Mucosa of descending colon (tissue), 3 donors: Measurements from ENCODE around the gene MAP1S. TPM values are rescaled to one million over a fixed set of nuclear protein-coding genes. Genes with fewer than 3 reads are reported as not detected.

Source experiments
- ATAC-seq: fragments of 200-7000 bp; cut with Tn5 transposase; one replicate; pipeline ENCODE4 v1.9.1; 2020; ENCODE audit warnings: mild to moderate bottlenecking, moderate library complexity
- DNase-seq, 3 donors: peaks; one replicate each; pipeline ENCODE4 v3.0.0-alpha.2; 2020
- H3K36me3 ChIP-seq: fragments of 200-600 bp; one replicate; pipeline ENCODE4 v1.8.0; 2021; ENCODE audit warnings: low read depth, mild to moderate bottlenecking
- H3K4me1 ChIP-seq: fragments of 200-600 bp; one replicate; pipeline ENCODE4 v1.8.0; 2021; ENCODE audit warnings: low read depth, mild to moderate bottlenecking
- H3K4me3 ChIP-seq: fragments of 200-600 bp; one replicate; pipeline ENCODE4 v1.8.0; 2021; ENCODE audit warnings: mild to moderate bottlenecking
- H3K9me3 ChIP-seq: fragments of 200-600 bp; one replicate; pipeline ENCODE4 v1.8.0; 2021; ENCODE audit warnings: mild to moderate bottlenecking
- intact Hi-C, 2 donors: fragments of 100-400 bp; cut with DNase I in 1 of 2; cut with micrococcal nuclease in 1 of 2; formaldehyde crosslinking; loops; one replicate each; pipeline versions ENCODE4 v1.11.0 to v1.11.1; 2022; cut with DNase I, micrococcal nuclease
- total RNA-seq, 3 donors: library from RNA; stranded (reverse); fragmentation: NEBNext Ultra II Directional in 2 of 3; extraction: Animal tissue kit (Norgen Biotek cat#: 25700) in 2 of 3; gene quantifications; one replicate each; pipeline versions ENCODE4 v1.2.1 to v1.2.4, GENCODE V29; 2021 to 2023
- TF ChIP-seq, protein P1 (sequence below): fragments of 200-600 bp; IDR thresholded peaks from one replicate; pipeline ENCODE4 v1.8.0; 2022; ENCODE audit warnings: antibody characterized with exemption, mild to moderate bottlenecking
- donor health status: DM: no; HTN: no; CAD: no; lungs with moderate emphysema.
- donor health status: DM: no; HTN: no; CAD: no.
- donor health status: DM: no; HTN: yes; CAD: no.

MAP1S gene
- total RNA-seq, 3 donors from 2014 or later: 42.2 to 57.2 (median 44.7) TPM

DNA sequence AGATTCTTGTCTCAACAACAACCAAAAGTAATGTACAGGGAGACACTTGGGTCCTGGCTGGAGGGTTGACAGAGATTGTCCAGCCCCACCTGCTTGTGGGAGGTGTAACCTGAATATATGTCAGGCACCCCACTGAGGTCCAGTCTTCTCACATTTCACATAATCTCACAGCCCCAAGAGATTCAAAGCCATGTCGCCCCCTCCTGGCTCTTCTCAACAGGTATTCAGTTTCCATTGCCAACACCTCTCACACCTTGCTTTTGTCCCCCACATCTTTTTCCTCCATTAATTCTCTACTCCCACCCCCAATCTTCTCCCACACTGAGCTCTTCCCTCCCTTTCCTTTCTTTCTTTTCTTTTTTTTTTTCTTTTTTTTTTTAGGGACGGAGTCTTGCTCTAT, 42.3 kb upstream of the MAP1S start:
- intact Hi-C loops: no loop called here
- Histone ChIP-seq H3K4me1 (no peaks in the 10 kb centered on the region), H3K36me3 (no peaks in the 10 kb centered on the region), H3K9me3 (no peaks in the 10 kb centered on the region), H3K4me3 (no peak overlapping the region)
- peak in 1 of 3 donors; percentile 8 for DNase-seq
- ATAC-seq: no peak
- TF ChIP-seq, protein P1, sequence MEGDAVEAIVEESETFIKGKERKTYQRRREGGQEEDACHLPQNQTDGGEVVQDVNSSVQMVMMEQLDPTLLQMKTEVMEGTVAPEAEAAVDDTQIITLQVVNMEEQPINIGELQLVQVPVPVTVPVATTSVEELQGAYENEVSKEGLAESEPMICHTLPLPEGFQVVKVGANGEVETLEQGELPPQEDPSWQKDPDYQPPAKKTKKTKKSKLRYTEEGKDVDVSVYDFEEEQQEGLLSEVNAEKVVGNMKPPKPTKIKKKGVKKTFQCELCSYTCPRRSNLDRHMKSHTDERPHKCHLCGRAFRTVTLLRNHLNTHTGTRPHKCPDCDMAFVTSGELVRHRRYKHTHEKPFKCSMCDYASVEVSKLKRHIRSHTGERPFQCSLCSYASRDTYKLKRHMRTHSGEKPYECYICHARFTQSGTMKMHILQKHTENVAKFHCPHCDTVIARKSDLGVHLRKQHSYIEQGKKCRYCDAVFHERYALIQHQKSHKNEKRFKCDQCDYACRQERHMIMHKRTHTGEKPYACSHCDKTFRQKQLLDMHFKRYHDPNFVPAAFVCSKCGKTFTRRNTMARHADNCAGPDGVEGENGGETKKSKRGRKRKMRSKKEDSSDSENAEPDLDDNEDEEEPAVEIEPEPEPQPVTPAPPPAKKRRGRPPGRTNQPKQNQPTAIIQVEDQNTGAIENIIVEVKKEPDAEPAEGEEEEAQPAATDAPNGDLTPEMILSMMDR: no peak

DNA sequence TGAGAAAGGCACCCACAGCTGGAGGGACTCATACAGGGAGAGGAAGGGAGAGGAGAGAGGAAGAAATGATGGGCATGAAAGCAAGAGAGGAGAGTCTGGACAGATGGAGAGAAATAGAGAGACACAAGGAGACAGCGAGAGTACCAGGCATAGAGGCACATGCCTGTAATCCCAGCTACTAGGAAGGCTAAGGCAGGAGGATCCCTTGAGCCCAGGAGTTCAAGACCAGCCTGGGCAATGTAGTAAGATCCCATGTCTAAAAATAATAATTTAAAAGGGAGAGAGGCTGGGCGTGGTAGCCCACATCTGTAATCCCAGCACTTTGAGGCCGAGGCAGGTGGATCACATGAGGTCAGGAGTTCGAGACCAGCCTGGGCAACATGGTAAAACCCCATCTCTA, 40.4 kb upstream of the MAP1S start:
- no peak overlapping the region for H3K4me3 ChIP-seq
- intact Hi-C loops: no loop called here
- ATAC-seq (no peak), DNase-seq (no peak)
- TF ChIP-seq, protein P1: no peak
- H3K4me1 ChIP-seq: no peaks in the 10 kb centered on the region
- H3K36me3 ChIP-seq: no peaks in the 10 kb centered on the region
- no peaks in the 10 kb centered on the region for H3K9me3 ChIP-seq

DNA sequence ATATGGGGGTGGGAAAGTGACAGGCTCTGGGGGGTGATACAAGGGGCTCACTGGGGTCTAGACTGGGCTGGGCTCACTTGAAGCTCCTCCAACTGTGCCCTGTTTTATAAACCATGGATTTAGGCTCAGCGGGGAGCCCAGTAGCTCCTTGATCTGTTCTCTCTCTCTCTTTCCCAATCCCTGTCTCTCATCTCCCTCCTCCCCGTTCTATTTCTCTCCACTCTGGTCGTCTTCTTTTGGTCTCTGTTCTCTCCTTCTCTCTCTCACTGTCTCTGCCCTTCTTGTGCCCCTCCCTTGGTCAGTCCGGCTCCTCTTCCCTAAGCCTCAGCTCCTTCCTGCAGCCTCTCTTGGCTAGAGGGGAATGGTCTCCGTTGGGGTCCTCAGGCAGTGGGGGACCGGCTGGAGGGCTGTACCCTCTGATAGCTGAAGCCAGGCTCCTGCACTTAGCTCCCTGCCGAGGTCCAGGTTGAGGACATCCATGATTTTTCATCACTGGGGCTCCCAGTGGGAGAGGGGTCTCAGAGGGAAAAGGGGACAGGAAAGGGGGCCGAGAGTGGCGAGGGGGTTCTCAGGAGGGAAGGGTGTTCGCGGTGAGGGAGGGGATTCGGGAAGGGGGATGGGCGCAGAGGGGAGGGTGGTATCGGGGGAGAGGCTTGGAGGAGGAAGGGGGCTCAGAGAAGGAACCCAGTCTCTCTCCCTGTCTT, 39.6 kb upstream of the MAP1S start:
- ATAC-seq: no peak
- H3K4me3 ChIP-seq: no peak overlapping the region
- TF ChIP-seq, protein P1: no peak

DNA sequence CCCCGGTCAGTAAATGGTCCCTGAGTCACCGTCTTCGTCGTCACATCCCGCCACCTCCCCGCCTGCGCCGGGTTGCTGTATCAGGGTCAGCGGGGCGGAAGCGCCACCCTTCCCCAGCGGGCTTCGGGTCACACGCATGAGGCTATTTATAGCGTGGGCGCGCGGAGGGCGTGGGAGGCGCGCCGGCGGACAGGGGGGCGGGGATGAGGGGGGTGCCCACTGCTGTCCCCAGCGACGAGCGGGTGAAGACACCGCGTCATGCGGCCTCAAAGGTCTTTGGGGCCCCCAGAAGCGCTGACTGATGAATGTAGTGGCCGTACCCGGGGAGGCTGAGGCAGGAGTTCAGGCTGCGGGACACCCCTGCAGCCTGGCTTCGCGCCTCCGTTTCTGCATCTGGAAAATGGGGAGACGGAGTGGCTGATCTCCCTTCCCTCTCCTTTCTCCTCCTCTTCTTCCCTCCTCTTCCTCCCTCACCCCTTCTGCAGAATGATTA, 39.0 kb upstream of the MAP1S start:
- DNase-seq: peak; percentile 30 to 65 (median 43)
- ATAC-seq: peak; percentile 76
- H3K4me3 ChIP-seq: no peak overlapping the region

More for the DNA sequence above, 39.6 kb upstream of the MAP1S start:
- Histone ChIP-seq H3K9me3 (no peaks in the 10 kb centered on the region), H3K4me1 (no peaks in the 10 kb centered on the region), H3K36me3 (no peaks in the 10 kb centered on the region)
- intact Hi-C loops: no loop called here
- DNase-seq: no peak

DNA sequence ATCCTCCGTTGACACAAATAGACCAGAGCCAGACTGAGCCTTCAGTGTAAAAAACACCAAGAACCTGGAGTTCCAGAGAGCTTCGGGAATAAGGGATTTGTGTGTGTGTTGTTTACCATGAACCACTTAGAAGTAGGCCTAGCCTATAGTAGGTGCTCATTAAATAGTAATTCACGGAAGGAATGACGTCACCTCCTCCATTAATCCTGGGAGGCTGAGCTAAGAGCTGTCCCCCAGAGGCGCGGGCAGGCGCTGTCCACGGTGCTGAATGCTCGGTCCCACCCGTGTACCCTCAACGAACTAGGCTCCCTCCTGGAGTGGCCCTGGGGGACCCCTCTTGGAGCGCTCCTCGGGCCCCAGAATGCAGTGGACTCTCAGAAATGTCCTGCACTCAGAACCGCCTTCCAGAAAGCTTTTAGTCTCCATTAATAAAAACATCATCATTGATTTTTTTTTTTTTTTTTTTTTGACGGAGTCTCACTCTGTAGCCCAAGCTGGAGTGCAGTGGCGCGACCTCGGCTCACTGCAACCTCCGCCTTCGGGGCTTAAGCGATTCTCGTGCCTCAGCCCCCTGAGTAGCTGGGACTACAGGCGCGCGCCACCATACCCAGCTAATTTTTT, 37.7 kb upstream of the MAP1S start:
- H3K4me3 ChIP-seq: no peak overlapping the region
- peak in 1 of 3 donors; percentile 30 for DNase-seq
- H3K9me3 ChIP-seq: no peaks in the 10 kb centered on the region
- intact Hi-C loops: no loop called here
- peaks cover 1% of the 10 kb centered on the region for H3K4me1 ChIP-seq
- H3K36me3 ChIP-seq: no peaks in the 10 kb centered on the region
- ATAC-seq: no peak
- TF ChIP-seq, protein P1: no peak

More for the DNA sequence above, 39.0 kb upstream of the MAP1S start:
- TF ChIP-seq, protein P1: no peak
- intact Hi-C loops: no loop called here
- Histone ChIP-seq H3K36me3 (no peaks in the 10 kb centered on the region), H3K4me1 (no peaks in the 10 kb centered on the region), H3K9me3 (no peaks in the 10 kb centered on the region)
